OCI-LY1 (cell line): ENCODE data around the gene ZDHHC14.

Experiments used
- EZH2 ChIP-seq: fragments of 200-600 bp; sonication (generic), shearing (Covaris generic); IDR thresholded peaks from 2 replicates; pipeline ENCODE4 v1.8.0; 2017; ENCODE audit warnings: borderline replicate concordance, mixed run types, mild to moderate bottlenecking, antibody characterized with exemption, low read length, moderate library complexity, mixed read lengths
- TF ChIP-seq, protein P1 (sequence below): fragments of 200-600 bp; sonication (generic), shearing (Covaris generic); IDR thresholded peaks from 2 replicates; pipeline ENCODE4 v1.5.1; 2017; ENCODE audit warnings: mild to moderate bottlenecking, antibody characterized with exemption, low read length, moderate library complexity, mixed read lengths

DNA sequence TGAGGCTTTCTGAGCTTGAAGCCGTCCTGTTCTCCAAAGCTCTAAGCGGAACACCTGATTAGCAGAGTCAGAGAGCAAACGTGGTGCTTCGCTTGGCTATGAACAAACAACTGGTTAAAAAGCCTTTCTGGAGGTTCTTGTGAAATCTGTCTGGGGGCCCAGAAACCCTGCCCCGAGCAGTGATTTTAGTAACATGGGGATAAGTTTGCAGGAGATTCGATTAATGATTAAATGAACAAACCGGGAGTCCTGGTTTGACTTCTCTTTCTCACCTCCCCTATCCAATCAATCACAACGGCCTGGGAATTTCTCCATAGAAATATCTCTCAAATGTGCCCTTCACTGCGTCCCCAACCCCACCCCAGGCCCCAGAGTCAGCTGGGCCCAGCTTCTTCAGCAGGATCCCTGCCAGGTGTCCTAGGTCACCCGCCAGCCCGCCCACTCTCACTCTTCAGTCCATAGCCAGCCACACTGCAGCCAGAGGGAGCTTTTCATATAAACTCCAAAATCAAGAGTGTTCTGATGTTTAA lies 43.6 kb downstream of the ZDHHC14 start:
- TF ChIP-seq, protein P1, sequence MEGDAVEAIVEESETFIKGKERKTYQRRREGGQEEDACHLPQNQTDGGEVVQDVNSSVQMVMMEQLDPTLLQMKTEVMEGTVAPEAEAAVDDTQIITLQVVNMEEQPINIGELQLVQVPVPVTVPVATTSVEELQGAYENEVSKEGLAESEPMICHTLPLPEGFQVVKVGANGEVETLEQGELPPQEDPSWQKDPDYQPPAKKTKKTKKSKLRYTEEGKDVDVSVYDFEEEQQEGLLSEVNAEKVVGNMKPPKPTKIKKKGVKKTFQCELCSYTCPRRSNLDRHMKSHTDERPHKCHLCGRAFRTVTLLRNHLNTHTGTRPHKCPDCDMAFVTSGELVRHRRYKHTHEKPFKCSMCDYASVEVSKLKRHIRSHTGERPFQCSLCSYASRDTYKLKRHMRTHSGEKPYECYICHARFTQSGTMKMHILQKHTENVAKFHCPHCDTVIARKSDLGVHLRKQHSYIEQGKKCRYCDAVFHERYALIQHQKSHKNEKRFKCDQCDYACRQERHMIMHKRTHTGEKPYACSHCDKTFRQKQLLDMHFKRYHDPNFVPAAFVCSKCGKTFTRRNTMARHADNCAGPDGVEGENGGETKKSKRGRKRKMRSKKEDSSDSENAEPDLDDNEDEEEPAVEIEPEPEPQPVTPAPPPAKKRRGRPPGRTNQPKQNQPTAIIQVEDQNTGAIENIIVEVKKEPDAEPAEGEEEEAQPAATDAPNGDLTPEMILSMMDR = no peak
- TF ChIP-seq EZH2 = no peak
